GM12878 (cell line): ENCODE results near the gene UHRF1. TPM values are rescaled to one million over a fixed set of nuclear protein-coding genes. Genes with fewer than 3 reads are reported as not detected.
A peak's percentile ranks its signal among the peaks of the same experiment; 100 is the strongest.

Experiments
- ATAC-seq: fragments of 200-7000 bp; cut with Tn5 transposase; 3 replicates; pipeline ENCODE4 v1.9.1; 2020; ENCODE audit warnings: mild to moderate bottlenecking, moderate library complexity
- BruUV-seq: library from RNA; stranded (reverse); fragments of 400-500 nt; replicated peaks from 2 replicates; lab custom pipeline; 2021; lab: Mats Ljungman, UMichigan
- CTCF ChIA-PET: fragments of 300-600 bp; sonication (Branson Sonifier 250); formaldehyde crosslinking; extraction: SDS; loops from one replicate; lab custom pipeline; 2021; ENCODE audit warnings: inconsistent platforms; lab: Yijun Ruan, JAX
- POLR2A ChIA-PET: fragments of 350-600 bp; formaldehyde crosslinking; extraction: SDS; loops from one replicate; lab custom pipeline; 2021; ENCODE audit warnings: inconsistent platforms; lab: Charles Lee
- RAD21 ChIA-PET: fragments of 300-600 bp; sonication (Branson Sonifier 250); formaldehyde crosslinking; loops from one replicate; lab custom pipeline; 2023; ENCODE audit warnings: antibody characterized with exemption; ENCODE audit not compliant: unreplicated experiment; lab: Charles Lee
- SMC1A ChIA-PET: fragments of 300-600 bp; sonication (Branson Sonifier 250); formaldehyde crosslinking; loops from one replicate; lab custom pipeline; 2023; ENCODE audit not compliant: unreplicated experiment, uncharacterized antibody; lab: Charles Lee
- DNase-seq: peaks from one replicate; pipeline ENCODE4 v3.0.0-alpha.2; 2011; ENCODE audit warnings: low read depth, low spot score
- FAIRE-seq: peaks from 3 replicates; lab custom pipeline; 2011; peaks lifted over from hg19 to GRCh38; lab: Jason Lieb, UNC
- H2AFZ ChIP-seq: 2 replicates; pipeline ENCODE4 v1.6.0; 2011; ENCODE audit warnings: low read depth, low read length, control low read depth; ENCODE audit not compliant: control insufficient read depth
- H3K27ac ChIP-seq: 2 replicates; pipeline ENCODE4 v1.5.1; 2011; ENCODE audit warnings: control low read depth; ENCODE audit not compliant: control insufficient read depth, insufficient read depth
- H3K27me3 ChIP-seq, 2 experiments: replicated peaks in 1 of 2; 2 replicates each; pipeline versions ENCODE4 v1.6.0 to v1.6.1; 2011; ENCODE audit warnings: low read length in 1 of 2; ENCODE audit not compliant: control insufficient read depth in 2 of 2, insufficient read depth in 2 of 2
- H3K36me3 ChIP-seq, 2 experiments: 2 replicates each; pipeline ENCODE4 v1.5.1; 2011; ENCODE audit warnings: low read length in 1 of 2; ENCODE audit not compliant: control insufficient read depth in 2 of 2, insufficient read depth in 2 of 2
- H3K4me1 ChIP-seq: 2 replicates; pipeline ENCODE4 v1.6.1; 2011; ENCODE audit warnings: mild to moderate bottlenecking, low read length, moderate library complexity, mixed read lengths; ENCODE audit not compliant: control insufficient read depth, insufficient read depth
- H3K4me2 ChIP-seq: 2 replicates; pipeline ENCODE4 v1.6.0; 2011; ENCODE audit warnings: control low read depth; ENCODE audit not compliant: control insufficient read depth, insufficient read depth
- H3K4me3 ChIP-seq: fragments of 200-600 bp; sonication (generic); 2 replicates; pipeline ENCODE4 v1.5.1; 2016
- H3K79me2 ChIP-seq: 2 replicates; pipeline ENCODE4 v1.6.0; 2011; ENCODE audit warnings: low read length; ENCODE audit not compliant: control insufficient read depth, insufficient read depth
- H3K9ac ChIP-seq: 2 replicates; pipeline ENCODE4 v1.8.0; 2011; ENCODE audit warnings: low read length, control low read depth, mixed read lengths; ENCODE audit not compliant: control insufficient read depth, insufficient read depth
- H3K9me3 ChIP-seq: replicated peaks from 3 replicates; pipeline ENCODE4 v1.5.1; 2011; ENCODE audit warnings: mild to moderate bottlenecking, low read length; ENCODE audit not compliant: control insufficient read depth, insufficient read depth
- H4K20me1 ChIP-seq: 2 replicates; pipeline ENCODE4 v1.6.0; 2011; ENCODE audit not compliant: control insufficient read depth, insufficient read depth
- CEBPB ChIP-seq, 2 experiments: fragments of 150-350 bp in 1 of 2; IDR thresholded peaks; 2 replicates each; pipeline ENCODE4 v1.6.1; 2012 to 2014; ENCODE audit warnings: low read depth in 2 of 2, low read length in 2 of 2, borderline replicate concordance in 1 of 2, inconsistent platforms in 1 of 2
- EGR1 ChIP-seq, 2 experiments: IDR thresholded peaks; 1 replicate in 1 of 2; 2 replicates in 1 of 2; pipeline ENCODE4 v1.6.1; 2011 to 2012; ENCODE audit warnings: low read depth in 2 of 2, low read length in 2 of 2, borderline replicate concordance in 1 of 2, mild to moderate bottlenecking in 1 of 2, moderate library complexity in 1 of 2
- IRF5 ChIP-seq: fragments of 450-650 bp; IDR thresholded peaks from 2 replicates; pipeline ENCODE4 v1.6.1; 2017; ENCODE audit warnings: borderline replicate concordance
- LARP7 ChIP-seq: fragments of 450-650 bp; IDR thresholded peaks from 2 replicates; pipeline ENCODE4 v1.6.1; 2017; ENCODE audit warnings: mild to moderate bottlenecking
- PBX3 ChIP-seq: IDR thresholded peaks from 2 replicates; pipeline ENCODE4 v1.6.1; 2011; ENCODE audit warnings: mild to moderate bottlenecking, low read depth, low read length, moderate library complexity; ENCODE audit not compliant: insufficient replicate concordance
- PKNOX1 ChIP-seq: fragments of 450-650 bp; IDR thresholded peaks from 2 replicates; pipeline ENCODE4 v1.6.1; 2016; ENCODE audit warnings: mild to moderate bottlenecking
- POLR2AphosphoS2 ChIP-seq: IDR thresholded peaks from 2 replicates; pipeline ENCODE4 v1.6.1; 2011; ENCODE audit warnings: low read depth, mild to moderate bottlenecking, low read length, improper control_type of control experiment, moderate library complexity
- RUNX3 ChIP-seq: IDR thresholded peaks from 2 replicates; pipeline ENCODE4 v1.6.1; 2012; ENCODE audit warnings: low read length, inconsistent platforms
- STAT1 ChIP-seq: fragments of 450-650 bp; conservative IDR thresholded peaks from 2 replicates; pipeline ENCODE4 v1.6.1; 2014; ENCODE audit warnings: antibody characterized with exemption, mild to moderate bottlenecking
- ZNF207 ChIP-seq: fragments of 450-650 bp; IDR thresholded peaks from 2 replicates; pipeline ENCODE4 v1.6.1; 2014; ENCODE audit warnings: antibody characterized with exemption, mild to moderate bottlenecking, borderline replicate concordance
- ZNF592 ChIP-seq: fragments of 450-650 bp; IDR thresholded peaks from 2 replicates; pipeline ENCODE4 v1.6.1; 2017; ENCODE audit warnings: mild to moderate bottlenecking, moderate library complexity
- WGBS: methylation state at CpG from one replicate; pipeline ENCODE4 v1.1.6; 2016; ENCODE audit warnings: low lambda C conversion rate; ENCODE audit not compliant: insufficient replicate concordance, insufficient coverage; ENCODE audit errors: missing lambda C conversion rate; 5-methylcytosine and 5-hydroxymethylcytosine counted together
- in situ Hi-C: fragments of 300-500 bp; cut with MboI; formaldehyde crosslinking; loops from 9 replicates; pipeline ENCODE4 v1.14.3; 2018; ENCODE audit warnings: mixed read lengths
- intact Hi-C: fragments of 100-400 bp; cut with micrococcal nuclease; formaldehyde crosslinking; loops from one replicate; pipeline ENCODE4 v1.14.2; 2022; ENCODE audit not compliant: unreplicated experiment
- polyA plus RNA-seq, 11 experiments: library from polyadenylated mRNA; depleted of rRNA in 4 of 11; unstranded in 6 of 11; stranded (reverse) in 5 of 11; fragments of >200 nt; fragmentation: Nextera tagmentation in 4 of 11; fragmentation: Illumina TruSeq in 1 of 11; extraction: Ambion mirVana in 4 of 11; extraction: Trizol in 1 of 11; gene quantifications; 1 replicate in 1 of 11; 2 replicates in 10 of 11; pipeline versions ENCODE4 v1.2.1 to v1.2.3, GENCODE V29; 2011 to 2016; ENCODE audit warnings: inconsistent platforms in 2 of 11, missing spikeins in 2 of 11, low read depth in 1 of 11
- total RNA-seq, 4 experiments: library from RNA; depleted of rRNA in 3 of 4; stranded (reverse); fragments of >200 nt in 3 of 4; fragmentation: Illumina TruSeq in 1 of 4; extraction: Trizol in 1 of 4; gene quantifications; 2 replicates each; pipeline versions ENCODE4 v1.2.1 to v1.2.3, GENCODE V29; 2013 to 2021

Gene UHRF1
- total and polyA plus RNA-seq, 10 of the 15 experiments (the other 5 are each of a cell fraction or from before 2014, with no cell fraction given) = 13.0 to 109 (median 37.7) TPM

GRCh38 chr19:4866595-4867424, 42.5 kb upstream of the UHRF1 start:
- no peak for FAIRE-seq
- no peaks in the 10 kb centered on the region for H4K20me1 ChIP-seq
- no peak for DNase-seq
- H3K9me3 ChIP-seq = no peaks in the 10 kb centered on the region
- H3K9ac ChIP-seq = peak overlapping the region; percentile 89
- TSS peak; percentile 86 for BruUV-seq
- peaks cover 20% of the 10 kb centered on the region for H3K4me1 ChIP-seq
- peak overlapping the region; percentile 41 for H2AFZ ChIP-seq
- peaks cover 22% of the 10 kb centered on the region for H3K79me2 ChIP-seq
- H3K27me3 ChIP-seq = no peaks in the 10 kb centered on the region
- ChIA-PET POLR2A (interaction anchor here (0.6 to 3.3 kb wide), 10 partner anchors 24 to 700 kb away, joined by 3 to 19 read pairs (median 4); partner anchors contain the start of genes ARRDC5, KDM4B and TICAM1), CTCF (interaction anchor here (0.6 to 11.0 kb wide), 10 partner anchors 15 to 165 kb away, joined by 3 to 171 read pairs (median 4); partner anchors contain the start of gene FEM1A), RAD21 (interaction anchor here (0.6 to 8.5 kb wide), 9 partner anchors 22 to 165 kb away, joined by 3 to 79 read pairs (median 3); partner anchors contain the start of genes KDM4B and TICAM1), SMC1A (interaction anchor here (0.6 to 6.7 kb wide), 6 partner anchors 15 to 61 kb away, joined by 3 to 35 read pairs (median 8); no protein-coding TSS in a partner anchor)
- peak; percentile 43 for ATAC-seq
- intact Hi-C loops (loop anchor here (10.0 kb wide), 1 partner anchor 98 kb away; the partner anchor contains the start of gene KDM4B), in situ Hi-C loops (no loop called here)
- peaks cover 0 to 4% of the 10 kb centered on the region in 2 experiments; a peak in 2 of 4 replicates for H3K36me3 ChIP-seq
- H3K27ac ChIP-seq = peak overlapping the region; percentile 85
- under 1% methylated on average over 22 of the region's 22 CpGs for WGBS
- H3K4me3 ChIP-seq = peak overlapping the region; percentile 98
- H3K4me2 ChIP-seq = peak overlapping the region; percentile 96
- TF ChIP-seq ZNF592 (no peak), IRF5 (no peak), PBX3 (no peak), PKNOX1 (peak; percentile 15; the same call in 1 of the 2 replicates), POLR2AphosphoS2 (no peak), CEBPB (IDR thresholded peaks at IDR 0.05; ENCODE audit: borderline replicate concordance in 1 of 2, low read depth in 2 of 2, low read length in 2 of 2) (no peak), EGR1 (IDR thresholded peaks at IDR 0.05; ENCODE audit: borderline replicate concordance in 1 of 2, low read depth in 2 of 2, low read length in 2 of 2) (peak in 1 of 2 experiments; percentile 26; a peak in 1 of 3 replicates), LARP7 (no peak), ZNF207 (0 out of 2 replicates have a peak, but pooled peaks have one; percentile 7), STAT1 (no peak), RUNX3 (peak; percentile 42; the same call in 1 of the 2 replicates)
